Stimulated activated CD8-positive, alpha-beta memory T cell treated with anti-CD3 and anti-CD28 coated beads, Interleukin-2, amount 100 ng/mL, for 1 hour (primary cell): Measurements from ENCODE around the gene MRTFB.
"Not testable (repeated sequence)": the region's sequence is repeated elsewhere in the genome, so short reads cannot be mapped to it uniquely, and the experiment has no call there.

Experiments used
- DNase-seq, 2 donors: peaks; one replicate each; pipeline ENCODE4 v3.0.0-alpha.2; 2020; ENCODE audit warnings: low read depth in 2 of 2

The MRTFB gene

GRCh38 chr16:14105760-14106375 lies 34.7 kb downstream of the MRTFB start:
- DNase-seq, result no peak

- DNase-seq, result no peak
Observed at GRCh38 chr16:14106457-14106856, 35.3 kb downstream of the MRTFB start.

- DNase-seq, result no peak
Observed at GRCh38 chr16:14106961-14107360, 35.8 kb downstream of the MRTFB start.

GRCh38 chr16:14109077-14109775 lies 38.1 kb downstream of the MRTFB start:
- no peak for DNase-seq

DNA sequence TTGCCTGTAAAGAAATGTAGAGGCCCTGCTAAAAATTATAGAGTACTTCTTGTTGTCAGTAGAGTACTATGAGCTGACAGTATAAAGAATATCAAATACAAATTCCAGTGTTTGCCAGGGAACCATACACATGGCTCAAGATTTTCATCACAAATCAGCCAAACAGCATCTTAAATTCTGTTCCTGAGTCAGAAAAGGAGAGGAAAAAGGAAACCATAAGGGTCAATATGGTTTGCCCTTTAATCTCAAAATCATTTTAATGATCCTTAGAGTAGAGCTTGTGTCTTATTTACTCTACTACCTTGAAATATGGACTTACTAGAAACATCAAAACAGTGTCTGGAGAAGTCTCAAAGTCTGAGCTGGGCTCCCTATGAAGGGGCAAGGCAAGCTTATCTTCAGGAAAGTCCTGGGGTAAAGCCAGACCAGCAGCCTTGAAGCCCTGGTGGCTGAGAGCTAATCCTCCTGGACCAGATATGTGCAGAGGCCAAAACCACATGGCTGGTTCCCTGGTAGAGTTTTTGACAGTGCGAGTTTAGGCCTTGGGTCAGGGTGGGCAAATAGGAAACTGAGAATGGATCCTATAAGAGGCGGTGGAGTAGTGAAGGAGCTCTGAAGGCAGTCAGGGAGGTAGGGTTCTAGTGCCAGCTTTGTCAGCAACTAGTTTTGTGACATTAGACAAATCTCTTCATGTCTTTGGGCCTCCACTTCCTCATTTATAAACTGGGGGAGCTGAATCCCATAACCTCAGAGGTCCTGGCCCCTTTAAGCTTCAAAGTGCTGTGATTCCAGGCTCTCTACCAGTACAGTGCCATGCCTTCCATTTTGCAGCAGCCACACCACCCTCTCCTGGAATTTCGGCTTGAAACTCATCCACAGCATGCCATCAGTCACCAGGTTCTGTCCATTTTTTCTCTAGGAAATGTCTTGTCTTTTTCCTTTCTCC lies 38.9 kb downstream of the MRTFB start:
- DNase-seq, result no peak

DNA sequence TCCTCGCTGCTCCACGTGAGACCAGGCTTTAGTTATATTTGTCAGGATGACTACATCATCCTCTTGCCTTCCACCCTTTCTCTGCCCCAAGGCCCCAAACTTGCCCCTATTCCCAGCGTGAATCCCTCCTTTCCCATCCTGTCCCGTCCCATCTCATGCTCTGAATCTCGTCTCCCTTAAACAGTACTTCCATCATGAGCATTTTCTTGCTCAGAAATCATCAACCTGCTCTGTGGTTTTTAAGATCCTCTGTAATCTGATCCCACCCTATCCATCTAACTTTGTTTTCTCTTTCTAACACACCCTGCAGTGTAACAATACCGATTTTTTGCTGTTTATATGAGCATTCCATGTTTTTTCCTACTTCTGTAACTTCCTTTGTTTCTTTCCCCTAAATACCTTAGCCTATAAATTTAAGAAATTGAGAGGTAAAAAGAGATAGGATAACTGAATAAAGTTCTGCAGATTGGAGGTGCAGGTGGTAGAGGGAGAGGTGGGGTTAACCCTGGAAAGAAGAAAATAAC lies 39.7 kb downstream of the MRTFB start:
- no peak for DNase-seq

- DNase-seq, result no peak
Observed at GRCh38 chr16:14111713-14112538, 40.8 kb downstream of the MRTFB start.

- DNase-seq, result no peak
Observed at GRCh38 chr16:14112539-14112856, 41.4 kb downstream of the MRTFB start.

GRCh38 chr16:14113344-14113743 lies 42.2 kb downstream of the MRTFB start:
- no peak for DNase-seq

- no peak for DNase-seq
Observed at GRCh38 chr16:14117051-14117450, 45.9 kb downstream of the MRTFB start.

DNA sequence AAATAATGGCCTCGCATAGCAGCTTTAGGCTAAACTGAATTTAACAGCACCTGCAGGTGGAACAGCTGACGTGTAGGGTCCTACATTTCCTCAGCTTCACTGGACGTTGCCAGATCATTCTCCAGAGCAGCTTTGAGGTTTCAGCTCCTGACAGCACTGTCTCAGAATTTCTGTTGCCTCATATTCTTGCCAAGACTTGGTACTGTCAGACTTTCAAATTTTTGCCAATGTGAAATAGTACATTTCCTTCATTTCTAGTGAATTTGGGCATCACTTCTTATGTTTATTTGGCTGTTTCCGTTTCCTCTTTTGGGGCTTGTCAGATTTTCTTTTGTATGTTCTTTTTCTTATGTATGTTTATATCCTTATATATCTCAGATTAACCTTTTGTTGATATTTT lies 48.7 kb downstream of the MRTFB start:
- DNase-seq, result no peak

GRCh38 chr16:14120335-14120734 lies 49.2 kb downstream of the MRTFB start:
- DNase-seq, result no peak

DNA sequence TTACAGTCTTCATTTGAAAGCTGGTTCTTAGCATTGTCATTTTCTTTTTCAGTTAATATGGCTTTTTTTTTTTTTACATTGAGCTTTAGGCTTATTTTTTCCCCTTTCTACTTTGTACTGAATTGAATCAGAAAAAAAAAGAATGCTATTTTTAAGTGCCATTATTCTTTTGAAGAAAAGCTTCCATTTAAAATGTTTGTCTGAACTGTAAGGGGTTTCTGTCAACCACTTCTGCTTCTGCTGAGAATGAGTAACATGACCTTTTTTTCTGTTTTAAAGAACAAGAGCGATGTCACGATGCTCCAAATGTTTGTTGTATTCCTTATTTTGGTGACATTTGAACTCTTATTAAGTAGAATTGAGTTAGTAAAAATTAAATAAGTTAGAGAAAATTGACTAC lies 50.0 kb downstream of the MRTFB start:
- no peak for DNase-seq

DNA sequence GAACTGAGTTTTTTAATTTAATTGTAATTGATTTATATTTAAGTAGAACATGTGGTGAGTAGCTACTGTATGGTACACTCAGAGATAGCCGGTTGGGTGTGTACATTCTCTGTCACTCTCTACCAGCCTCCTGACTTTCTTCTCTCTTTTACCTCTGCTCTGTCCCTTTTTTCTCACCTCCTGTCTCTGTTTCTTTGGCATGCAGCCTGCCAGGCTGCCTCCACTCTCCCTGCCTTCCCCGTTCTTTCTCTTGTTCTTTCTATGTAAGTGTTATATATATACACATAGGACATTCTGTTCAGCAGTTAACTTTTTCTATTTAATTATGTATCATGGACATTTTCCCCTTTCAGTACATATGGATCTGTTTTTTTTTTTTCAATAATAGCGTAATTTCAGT lies 50.8 kb downstream of the MRTFB start:
- DNase-seq, result no peak

- not testable (repeated sequence) for DNase-seq
Observed at GRCh38 chr16:14122430-14122829, 51.3 kb downstream of the MRTFB start.

GRCh38 chr16:14125000-14125681 lies 54.0 kb downstream of the MRTFB start:
- no peak for DNase-seq

- no peak for DNase-seq
Observed at GRCh38 chr16:14125708-14126107, 54.6 kb downstream of the MRTFB start.

DNA sequence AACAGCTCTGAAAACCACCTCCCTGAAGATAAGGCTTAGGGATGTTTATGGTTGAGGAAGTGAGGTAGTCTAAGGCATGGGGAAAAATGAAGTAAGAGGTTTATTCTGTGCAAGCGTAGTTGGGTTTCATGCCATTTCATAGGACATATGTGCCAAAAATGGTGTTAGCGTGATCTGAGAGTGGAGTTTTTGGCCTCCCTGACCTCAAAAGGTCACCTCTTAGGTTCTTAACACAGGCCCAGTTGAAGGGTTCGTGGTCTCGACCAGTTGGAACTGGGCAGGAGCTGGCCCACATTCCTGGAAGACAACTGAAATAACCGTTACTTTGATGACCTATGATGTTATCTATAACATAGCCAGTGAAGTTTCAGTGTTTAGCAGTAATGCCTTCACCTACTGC lies 57.0 kb downstream of the MRTFB start:
- no peak for DNase-seq

- no peak for DNase-seq
Observed at GRCh38 chr16:14129502-14129901, 58.4 kb downstream of the MRTFB start.

GRCh38 chr16:14131774-14132695 lies 60.9 kb downstream of the MRTFB start:
- no peak for DNase-seq
